ENCODE results near the gene ADGRA1.

ADGRA1 gene

DNA sequence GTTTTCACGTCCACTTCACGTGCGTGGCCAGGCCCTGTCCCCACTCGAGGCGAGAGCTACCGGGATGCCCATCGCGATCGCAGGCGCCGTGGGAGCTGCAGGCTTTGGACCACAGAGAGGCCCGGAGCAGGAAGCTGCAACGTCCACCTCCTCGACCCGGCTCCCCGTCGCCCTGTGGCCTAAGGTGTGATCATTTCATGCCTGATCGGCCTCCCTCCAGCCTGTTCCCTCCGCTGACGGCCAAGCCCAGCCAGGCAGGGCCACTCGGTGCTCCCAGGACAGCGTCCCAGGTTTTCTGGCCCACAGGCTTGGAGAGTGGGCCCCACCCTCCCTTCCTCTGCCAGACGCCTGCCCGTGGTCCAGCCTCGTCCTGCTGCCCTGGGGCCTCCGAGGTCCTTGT is 91.9 kb downstream of the ADGRA1 start:
- no peak for DNase-seq (ENCODE audit: low read depth)

DNA sequence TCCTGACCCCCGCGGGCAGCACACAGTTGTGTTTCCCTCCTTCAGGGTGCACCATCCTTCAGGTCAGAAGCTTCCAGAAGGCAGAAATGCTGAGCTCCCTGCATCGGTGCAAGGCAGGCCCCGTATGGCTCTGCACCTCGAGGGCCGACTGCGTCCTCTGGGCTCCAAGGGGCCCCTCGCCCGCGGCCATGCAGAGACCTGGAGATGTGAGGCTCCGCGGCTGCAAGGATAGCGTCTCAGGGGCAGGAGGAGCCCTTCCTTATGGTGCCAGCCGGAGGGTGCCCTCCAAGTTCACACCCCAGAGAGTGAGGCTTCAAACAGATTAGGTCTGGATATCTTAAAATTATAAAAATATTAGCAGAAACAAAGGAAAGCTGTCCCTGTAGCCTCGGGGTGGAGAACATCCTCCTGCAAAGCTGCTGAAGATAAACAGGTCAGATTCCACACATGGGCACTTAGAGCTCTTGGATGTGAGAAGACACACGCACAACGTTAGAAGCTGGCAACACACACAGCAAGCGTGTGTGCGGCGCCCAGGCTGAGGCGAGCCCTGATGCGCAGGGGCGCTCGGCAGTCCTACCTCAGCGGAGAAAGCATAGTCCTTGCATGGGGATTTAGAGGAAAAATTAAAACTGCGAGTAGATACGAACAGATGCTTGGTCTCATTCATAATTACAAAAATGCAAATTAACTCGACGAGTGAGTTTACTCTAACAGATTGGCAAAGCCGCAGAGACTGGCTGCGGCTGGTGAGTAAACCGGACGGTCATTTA is 92.7 kb downstream of the ADGRA1 start:
- no peak for DNase-seq (ENCODE audit: low read depth)

GRCh38 chr10:133180965-133181639 is 93.4 kb downstream of the ADGRA1 start:
- DNase-seq (ENCODE audit: low read depth), result no peak
